HG03097 (cell line): ENCODE results near the gene ZBTB18.

Experiments
- ATAC-seq: cut with Tn5 transposase; IDR thresholded peaks from one replicate; pipeline ENCODE4 v1.9.1; 2021; ENCODE audit not compliant: unreplicated experiment, low FRiP score

The ZBTB18 gene

DNA sequence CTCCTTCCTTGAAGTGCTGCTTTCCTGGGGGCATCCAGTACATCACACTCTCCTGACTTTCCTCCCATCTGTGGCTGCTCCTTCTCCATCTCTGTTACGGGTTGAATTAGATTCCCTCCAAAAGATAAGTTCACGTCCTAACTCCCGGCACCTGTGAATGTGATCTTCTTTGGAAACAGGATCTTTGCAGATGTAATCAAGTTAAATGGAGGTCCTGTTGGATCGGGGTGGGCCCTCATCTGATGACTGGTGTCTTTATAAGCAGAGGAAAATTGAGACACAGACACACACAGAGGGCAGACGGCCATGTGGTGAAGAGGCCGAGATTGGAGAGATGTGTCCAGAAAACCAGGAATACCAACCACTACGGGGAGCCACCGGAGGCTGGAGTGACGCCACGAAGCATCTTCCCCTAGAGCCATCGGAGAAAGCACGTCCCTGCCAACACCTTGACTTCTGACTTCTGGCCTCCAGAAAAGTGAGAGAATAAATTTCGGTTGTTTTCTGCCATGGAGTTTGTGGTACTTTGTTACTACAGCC lies 36.0 kb downstream of the ZBTB18 start:
- ATAC-seq: no peak

DNA sequence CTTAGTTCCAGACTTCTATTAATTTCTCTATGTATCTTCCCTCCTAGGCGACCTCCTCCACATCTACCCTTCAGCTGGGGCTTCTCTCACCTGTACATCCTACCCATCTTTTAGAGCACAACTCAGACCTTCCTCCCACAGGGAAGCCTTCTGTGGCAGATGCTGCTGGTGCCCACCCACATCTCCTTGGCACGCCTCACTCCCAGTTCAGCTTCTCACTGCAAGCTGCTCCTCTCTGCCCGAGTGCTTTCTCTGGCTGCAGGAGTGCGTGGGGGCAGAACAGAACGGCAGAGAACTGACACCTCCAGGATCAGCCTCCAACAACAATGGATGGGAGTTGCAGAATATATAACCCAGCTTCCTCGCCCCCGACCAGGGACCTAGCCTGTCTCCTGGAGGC lies 36.5 kb downstream of the ZBTB18 start:
- no peak for ATAC-seq

DNA sequence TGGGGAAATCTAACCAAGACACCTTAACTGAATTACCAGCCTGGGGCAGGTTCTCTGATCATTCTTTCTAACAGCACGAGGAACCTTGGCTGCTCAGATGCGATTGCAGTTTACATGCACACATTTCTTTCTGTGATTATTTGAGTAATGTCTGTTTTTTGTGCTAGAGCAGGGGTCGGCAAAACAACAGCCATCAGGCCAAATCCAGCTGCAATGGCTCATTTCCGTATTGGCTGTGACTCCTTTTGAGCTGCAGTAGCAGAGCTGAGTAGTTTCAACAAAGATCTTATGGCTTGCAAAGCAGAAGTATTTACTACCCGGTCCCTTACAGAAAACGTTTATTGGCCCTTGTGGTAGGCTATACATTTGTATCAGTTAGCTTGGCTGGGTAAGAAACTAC lies 37.1 kb downstream of the ZBTB18 start:
- ATAC-seq: no peak

DNA sequence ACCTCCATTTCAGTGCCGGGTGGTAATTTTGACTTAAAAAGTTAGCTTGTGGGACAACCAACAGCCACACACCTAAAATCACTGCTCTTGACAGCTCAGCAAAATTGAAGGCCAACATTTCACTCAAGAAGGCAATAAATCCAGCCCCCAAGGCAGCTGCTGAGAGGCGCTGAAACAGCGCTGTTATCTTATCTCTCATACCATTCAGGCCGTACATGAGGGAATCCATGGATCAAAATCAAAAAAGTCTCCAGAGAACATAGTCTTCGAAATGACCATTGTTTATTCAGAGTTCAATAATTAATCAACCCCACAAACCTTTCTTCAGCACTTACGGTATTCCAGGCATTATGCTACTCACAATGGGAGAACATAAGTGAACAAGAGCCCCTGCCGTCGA lies 38.5 kb downstream of the ZBTB18 start:
- ATAC-seq: no peak

DNA sequence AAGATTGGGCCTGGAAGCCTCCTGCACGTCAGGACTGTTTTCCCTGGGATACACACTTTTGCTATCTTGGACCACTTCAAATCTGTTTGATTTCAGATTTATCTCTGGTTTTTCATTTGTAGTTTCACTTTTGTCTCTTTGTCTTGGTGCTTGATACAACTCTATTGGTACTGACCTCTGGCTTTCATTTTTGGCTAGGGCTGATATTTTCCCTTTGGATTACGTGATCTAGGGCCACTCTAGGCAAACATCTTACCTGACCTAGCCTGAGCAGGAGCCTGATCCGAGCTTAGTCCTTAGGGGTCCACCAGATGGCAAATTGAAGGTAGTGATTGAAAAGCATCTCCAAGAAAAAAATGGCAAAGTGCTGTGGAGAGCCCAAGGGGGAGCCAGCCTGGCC lies 39.6 kb downstream of the ZBTB18 start:
- no peak for ATAC-seq

DNA sequence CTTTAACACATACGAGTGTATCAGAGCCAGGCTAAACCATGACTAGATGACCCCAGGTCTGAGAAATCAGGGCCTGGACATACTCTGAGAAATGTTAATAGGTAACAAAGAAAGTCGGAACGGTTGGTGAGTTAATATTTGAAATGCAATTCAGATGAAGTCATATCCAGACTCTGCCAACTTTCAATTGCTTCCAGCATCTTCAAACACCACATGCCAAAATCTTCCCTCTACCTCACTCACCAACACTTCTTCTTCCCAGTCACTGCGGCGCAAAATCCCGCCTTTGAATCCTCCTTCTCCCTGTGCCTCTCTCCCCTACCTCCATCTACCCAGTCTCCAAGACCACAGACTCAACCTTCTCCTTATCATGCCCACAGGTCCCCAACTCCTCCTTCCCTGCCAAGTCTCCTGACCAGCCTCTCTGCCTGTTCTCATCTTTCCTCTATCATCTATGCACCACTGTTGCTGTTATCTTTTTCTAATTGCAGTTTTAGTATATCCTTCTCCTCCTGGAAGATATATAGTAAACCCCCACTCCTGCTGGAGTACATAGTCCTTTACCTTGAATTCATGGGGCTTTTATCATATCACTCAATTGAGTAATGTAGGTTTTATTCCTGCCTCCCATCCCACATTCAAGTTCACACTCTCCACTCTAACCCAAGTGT lies 41.3 kb downstream of the ZBTB18 start:
- no peak for ATAC-seq

DNA sequence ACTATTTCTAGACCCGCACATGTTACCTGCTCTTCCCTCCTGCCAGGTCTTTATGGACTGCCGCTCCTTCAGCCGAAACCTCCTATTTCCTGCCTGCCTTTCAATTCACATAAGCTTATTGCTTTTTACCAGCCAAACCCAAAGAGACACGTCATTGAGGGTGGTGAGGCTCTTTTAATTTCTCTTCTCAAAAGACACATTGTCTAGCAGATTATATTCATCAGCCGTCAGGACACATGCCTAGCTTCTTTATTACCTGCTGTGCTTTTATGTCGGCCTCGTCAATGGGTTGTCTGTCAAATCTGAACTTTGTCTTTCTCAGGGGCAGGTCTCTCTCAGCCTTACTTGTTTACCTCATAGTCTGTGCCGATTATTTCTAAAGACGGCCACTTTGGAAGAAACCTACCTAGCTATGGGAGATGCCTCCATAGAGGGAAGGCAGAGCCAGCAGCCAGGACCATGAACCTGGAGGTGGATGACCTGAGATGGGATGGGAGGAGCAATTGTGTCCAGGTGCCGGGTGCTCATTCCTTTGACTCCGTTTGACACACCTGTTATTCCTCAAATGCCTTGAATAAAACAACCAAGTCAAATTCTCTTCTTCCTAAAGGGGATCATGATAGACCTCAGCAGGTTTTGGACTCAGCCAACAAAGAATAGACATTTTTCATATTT lies 42.0 kb downstream of the ZBTB18 start:
- no peak for ATAC-seq

DNA sequence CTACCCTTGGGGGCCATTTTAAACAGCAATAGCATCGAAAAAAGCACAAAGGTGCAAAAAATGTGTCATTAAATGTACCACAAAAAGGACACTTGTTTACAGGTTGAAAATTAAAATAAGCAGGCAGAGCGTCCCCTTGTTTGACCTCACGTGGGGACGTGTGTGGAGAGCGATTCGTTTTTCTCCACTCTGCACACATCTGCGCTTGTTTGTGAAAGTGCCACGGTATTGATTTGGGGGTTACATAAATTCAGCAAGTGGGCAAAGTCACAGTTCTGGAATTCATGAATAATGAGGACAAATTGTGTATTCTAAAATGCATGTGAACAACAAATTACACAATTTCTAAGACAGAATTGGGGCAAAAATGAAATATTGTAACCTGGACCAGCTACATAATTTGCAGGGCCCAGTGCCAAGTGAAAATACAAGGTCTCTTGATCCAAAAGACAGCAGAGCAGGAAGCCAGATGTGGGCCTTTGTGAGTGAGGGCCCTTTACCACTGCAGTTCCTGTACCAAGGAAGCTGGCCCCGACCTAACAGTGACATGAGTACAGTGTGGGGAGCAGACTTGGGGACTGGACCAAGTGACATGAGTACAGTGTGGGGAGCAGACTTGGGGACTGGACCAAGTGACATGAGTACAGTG lies 43.9 kb downstream of the ZBTB18 start:
- no peak for ATAC-seq

DNA sequence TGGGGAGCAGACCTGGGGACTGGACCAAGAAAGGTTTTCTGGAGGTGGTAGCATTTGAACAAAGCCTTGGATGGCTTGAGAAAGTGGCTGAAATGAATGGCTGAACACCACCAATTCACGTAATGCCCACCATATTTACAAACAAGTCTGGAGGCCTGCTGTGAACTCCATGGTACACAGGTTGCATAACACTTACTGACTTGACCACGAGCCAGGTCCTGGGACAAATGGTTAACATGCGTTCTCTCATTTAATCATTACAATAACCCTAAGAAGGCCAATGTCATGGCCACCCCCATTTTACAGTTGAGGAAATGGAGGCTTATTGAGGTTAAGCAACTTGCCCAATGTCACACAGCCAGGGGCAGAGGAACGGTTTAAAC lies 44.4 kb downstream of the ZBTB18 start:
- no peak for ATAC-seq

DNA sequence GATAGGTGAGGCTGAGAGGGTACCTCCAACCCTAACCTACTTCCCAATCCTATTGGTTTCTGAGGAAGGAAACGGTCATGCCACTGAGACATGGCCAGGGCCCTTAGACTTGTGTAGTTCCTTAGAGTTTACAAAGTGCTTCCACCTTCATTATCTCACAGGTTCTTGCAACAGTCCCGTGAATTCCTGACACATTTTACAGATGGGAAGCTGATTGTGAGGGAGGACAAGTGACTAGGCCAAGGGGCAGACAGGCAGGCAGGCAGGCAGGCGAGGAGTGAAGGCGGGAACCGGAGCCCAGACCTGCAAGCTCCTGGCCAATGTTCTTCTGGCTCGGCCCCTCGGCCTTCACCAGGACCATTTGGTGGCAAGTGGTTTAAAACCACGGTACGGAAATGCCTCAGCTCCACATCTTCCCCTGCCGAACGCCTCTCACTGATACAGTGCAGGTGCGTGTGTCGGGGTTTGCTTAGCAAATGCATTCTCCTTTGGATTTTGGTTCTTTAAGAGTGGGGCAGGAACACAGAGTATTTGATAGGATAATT lies 45.1 kb downstream of the ZBTB18 start:
- ATAC-seq: no peak

DNA sequence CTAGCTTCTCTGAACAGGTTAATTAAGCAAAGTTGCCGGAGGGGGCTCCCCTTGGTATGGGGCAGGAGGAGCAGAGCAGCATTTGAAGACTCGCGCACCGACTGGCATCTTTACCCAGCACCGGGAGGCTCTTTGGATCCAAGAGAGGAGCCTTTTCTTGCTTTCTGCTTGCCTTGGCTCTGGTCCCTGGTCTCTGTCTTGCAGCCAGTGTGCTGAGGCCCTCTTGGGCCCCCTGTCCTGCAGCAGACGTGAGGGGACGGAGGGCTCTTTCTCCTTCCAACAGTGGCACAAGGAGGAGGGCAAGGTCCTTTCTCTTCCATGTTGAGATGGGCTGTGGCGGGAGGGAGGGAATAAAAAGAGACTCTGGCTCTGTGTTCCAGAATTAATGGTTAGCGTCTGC lies 45.6 kb downstream of the ZBTB18 start:
- ATAC-seq: no peak

DNA sequence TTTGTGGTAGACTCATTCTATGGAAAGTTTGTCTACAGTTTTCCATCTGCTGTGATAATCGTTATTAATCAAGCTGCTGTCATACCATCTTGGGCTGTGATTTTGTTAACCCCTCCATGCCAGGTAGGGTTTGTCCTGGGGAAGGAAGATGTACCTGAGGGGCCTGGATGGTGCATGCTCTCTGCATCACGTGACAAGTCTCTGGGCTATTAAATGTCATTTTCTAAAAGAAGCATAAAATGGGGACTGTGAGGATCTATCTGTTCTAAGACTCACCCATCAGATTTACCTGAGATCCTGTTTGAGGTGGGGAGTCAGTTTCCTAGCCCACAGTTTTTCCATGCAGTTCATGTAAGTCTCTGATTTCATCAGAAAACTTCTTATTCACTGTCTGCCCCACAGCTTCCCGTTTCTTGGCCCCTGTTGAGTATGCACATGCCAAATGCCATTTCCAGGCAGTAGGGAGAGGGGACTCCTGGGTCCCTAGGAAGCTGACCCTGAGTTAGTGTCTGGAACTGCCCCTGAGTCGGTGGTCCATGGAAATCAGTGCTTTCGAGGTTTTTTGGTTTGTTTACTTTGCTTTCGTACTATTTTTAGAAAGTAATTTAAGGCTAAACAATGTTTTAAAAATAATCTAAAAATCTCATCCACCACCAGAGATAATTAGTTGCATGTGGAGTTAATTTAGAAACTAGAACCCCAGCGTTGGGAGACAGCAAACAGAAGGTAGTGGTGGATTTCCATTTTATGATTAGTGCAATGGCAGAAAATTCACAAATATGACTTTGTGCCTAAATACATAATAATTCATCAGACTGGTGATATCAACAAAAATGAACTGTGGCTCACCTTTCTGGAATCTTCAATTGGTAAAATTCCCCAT lies 46.7 kb downstream of the ZBTB18 start:
- ATAC-seq: no peak

DNA sequence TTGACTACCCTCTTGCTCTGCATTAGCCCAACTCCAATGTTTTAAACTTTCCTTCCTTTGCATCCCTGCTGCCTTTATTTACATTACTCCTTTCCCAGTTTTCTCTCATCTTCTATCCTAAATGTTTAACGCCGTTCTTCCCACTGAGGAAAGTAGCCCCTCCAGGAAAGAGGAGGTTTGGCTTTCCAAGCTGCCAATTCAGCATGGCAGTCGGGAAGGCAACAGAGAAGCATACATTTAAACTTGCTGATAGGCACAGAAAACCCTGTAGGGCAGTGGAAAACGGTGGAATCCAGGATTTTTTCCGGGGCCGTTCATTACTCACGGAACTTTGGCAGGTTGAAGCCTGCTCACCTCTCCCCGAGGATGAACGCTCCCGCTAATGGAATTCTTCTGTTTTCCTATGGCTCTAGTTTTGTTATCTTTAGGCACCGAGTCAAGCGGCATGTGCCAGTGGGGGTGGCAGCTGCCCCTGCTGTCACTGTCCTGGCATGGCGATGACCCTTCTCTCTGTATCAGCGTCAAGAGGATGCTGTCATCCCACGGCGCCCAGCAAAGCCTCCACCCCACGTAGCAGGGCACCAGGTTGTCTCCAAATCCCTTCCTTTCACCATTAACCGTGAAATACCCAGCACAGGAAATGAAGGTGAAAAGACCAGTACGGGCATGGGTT lies 48.3 kb downstream of the ZBTB18 start:
- no peak for ATAC-seq

DNA sequence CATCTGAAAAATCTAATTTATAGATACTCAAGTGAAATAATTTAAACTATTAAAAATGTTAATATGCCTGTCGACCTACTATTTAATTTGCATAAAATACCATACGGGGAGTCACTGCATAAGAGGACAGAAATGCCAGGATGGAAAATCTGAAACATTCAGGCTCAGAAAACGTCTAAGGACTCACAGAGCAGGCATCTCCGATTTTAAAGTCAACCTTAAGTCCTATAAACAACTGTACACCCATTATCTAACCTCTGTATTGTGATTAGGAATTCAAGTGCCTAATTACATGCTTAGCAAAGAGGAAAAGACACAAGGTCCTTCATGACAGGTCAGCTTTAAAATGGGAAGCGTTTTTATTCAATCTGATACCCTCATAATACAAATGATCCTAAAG lies 49.2 kb downstream of the ZBTB18 start:
- no peak for ATAC-seq

DNA sequence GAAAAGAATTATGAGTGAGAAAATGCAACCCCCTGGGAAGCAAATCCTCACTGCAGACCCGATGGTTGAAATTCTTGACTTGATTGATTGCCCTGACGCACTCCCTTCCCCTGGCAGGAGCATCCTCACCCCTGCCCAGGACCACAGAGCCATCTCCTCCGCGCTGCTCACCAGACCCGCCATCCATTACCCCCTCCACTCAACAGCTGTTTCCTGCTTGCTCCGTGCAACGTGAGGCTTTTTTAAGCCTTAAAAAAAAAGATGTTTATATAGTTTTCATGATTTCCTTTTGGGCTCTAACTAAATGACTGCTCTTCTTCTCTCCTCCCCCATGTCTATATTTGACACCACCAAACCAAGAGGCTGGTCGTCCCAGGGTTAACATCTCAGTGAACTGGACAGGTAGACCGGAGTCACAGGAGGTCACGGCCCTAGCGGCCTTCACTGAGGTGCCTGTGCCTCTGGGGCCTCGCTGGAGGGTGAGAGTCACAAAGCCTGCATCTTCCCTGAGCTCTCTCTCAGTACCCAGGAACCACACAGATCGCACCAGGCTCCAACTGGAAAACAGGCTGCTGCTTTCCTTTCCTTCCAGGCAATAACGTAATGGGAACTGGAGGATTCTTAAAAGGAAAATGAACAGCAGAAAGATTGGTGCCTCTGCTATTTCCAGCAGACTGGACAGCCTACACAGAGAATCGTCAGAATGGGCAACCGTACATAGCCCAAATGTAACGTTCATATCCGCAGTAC lies 49.8 kb downstream of the ZBTB18 start:
- no peak for ATAC-seq

DNA sequence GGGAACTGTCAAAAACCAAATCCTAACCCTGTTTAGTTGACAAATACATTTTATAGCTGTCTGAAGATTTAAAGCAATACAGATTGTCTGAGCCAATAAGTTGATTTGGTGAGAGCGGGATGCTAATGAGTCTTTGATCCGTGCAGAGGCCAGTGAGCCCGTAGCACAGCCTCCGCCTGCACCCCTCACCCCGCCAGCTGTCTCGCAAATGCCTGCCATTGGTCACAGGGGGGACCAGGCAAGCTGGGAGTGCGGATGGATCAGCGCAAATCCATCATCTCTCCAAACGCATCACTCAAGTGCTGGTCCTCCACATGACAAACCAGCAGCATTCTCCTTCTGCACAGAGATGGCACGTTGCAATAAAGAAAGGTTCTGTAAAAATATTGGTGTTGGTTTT lies 51.0 kb downstream of the ZBTB18 start:
- ATAC-seq: no peak

DNA sequence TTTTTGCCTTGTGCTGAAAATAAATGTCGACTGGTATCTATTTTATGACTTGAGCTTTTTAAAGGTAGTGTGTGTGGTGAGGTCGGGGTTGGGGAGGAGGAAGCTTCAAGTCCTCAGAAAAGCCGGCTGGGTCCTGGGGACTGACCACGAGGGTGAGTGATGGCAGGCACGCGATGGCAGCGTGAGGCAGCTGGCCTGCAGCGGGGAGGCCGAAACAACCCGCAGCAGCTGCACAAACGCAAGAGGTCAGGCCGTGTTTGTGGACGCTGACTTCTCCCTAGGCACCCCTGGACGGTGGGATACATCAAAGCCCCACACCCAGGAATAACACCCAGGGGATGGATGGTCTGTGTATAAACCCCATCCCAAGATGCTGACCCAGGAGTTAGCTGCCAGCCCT lies 51.4 kb downstream of the ZBTB18 start:
- no peak for ATAC-seq

DNA sequence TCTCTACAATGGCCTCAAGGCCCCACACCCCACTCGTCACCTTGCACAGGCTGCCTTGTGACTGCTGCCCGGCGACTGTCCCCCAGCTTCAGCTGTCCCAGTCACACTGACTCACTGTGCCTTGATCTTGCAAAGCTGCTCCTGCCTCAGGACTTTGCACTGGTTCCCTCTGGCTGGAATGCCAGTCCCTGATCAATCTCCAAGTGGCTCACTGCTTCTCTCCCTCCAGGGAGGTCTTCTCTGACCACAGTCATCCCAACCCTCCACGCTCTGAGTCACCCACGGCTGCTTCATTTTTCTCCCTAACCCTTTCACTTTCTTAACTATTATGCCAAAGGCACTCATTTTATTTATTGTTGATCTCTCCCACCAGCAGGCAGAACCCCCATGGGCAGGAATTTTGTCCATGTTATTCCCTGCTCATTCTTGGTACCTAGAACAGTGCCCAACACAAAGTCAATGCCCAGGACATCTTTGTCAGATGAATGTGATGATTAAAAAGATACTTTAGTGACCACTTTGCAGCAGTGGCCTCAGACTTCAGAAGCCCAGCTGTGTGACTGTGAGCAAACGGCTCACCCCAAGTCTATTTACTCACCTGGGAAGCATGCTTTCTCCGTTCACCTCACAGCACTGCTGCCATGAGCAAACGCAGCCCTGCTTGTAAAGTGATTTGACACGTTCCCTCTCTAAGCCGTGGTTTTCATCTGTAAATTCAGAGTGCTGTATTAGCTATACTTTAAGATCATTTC lies 53.4 kb downstream of the ZBTB18 start:
- no peak for ATAC-seq

DNA sequence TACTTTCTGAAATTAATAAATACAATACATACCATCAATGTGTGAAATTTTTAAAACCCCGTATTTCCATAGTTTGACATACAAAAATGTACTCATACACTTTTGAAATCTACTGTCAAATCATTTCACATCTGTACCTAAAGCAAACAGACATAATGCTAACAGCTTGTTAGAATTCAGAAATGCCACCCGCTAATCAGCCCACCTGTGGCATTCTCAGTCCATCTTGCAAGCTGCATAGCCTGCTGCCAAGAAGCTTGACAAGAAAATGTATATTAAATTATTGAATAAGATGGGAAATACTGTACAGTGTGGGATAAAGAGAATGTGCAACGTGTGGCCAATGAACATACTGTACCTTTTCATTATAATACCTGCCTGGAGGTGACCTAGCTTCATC lies 55.1 kb downstream of the ZBTB18 start:
- ATAC-seq: no peak
